Omental fat pad (tissue), 4 donors: Measurements from ENCODE around the gene RDM1. TPM values are rescaled to one million over a fixed set of nuclear protein-coding genes. Genes with fewer than 3 reads are reported as not detected.

Experiments used
- ATAC-seq: fragments of 150-250 bp; one replicate; pipeline ENCODE4 v1.9.1; 2016; ENCODE audit warnings: mild to moderate bottlenecking, moderate library complexity; ENCODE audit not compliant: low FRiP score
- DNase-seq: peaks from one replicate; pipeline ENCODE4 v3.0.0-alpha.2; 2019; ENCODE audit warnings: low spot score
- small RNA-seq: library from RNA; depleted of rRNA; stranded (forward); fragments of <200 nt; gene quantifications from one replicate; pipeline ENCODE3, GENCODE V24; 2016
- total RNA-seq, 4 donors: library from RNA; depleted of rRNA; stranded (reverse); fragments of >200 nt; gene quantifications; one replicate each; pipeline ENCODE4 v1.1.0, GENCODE V29; 2016
- TF ChIP-seq, protein P1 (sequence below), 3 donors: fragments of 450-650 bp; IDR thresholded peaks; one replicate each; pipeline ENCODE4 v1.5.1; 2016 to 2017; ENCODE audit warnings: antibody characterized with exemption in 3 of 3, mild to moderate bottlenecking in 3 of 3, moderate library complexity in 2 of 3

Gene RDM1
- total RNA-seq, 4 donors from 2014 or later: not detected

DNA sequence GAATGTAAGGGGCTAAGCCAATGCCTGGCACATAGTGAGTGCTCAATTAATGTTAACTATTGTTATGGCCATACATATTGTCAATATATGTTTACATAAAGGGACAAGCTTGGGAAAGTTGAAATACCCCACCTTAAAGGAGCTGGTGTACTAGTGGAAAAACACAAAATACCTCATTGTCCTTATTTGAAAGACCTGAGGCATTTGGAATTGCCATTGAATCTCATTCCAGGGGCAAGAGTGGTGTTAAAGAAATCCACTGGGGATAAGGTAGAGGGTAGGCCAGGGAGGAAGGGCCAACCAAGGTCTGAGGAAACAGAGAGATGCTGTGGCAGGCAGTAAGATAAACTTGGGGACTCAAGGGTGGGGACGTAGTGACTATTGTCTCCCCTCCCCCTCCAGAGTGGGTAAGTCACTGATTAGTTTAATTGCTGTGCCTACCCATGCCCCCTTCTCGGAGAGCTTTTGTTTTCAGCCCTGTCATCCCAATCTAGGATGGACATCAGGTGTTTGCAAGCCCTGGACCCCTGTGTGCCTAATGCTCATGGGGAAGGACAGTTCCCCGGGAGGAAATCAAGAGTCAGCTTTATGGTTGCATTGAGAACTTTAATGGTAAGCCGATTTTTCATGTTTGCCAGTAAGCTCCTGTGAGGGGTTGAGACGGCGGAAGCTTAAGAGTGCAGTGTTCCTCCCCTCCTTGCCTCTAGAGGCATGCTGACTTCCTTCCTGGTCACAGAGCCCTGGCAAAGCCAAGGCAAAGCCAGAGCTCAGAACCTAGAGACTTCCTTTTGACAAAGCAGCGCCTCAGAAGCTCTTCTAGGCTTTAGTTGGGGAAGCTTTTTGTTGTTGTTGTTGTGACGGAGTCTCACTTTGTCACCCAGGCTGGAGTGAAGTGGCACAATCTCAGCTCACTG lies 59.4 kb downstream of the RDM1 start:
- TF ChIP-seq, protein P1, sequence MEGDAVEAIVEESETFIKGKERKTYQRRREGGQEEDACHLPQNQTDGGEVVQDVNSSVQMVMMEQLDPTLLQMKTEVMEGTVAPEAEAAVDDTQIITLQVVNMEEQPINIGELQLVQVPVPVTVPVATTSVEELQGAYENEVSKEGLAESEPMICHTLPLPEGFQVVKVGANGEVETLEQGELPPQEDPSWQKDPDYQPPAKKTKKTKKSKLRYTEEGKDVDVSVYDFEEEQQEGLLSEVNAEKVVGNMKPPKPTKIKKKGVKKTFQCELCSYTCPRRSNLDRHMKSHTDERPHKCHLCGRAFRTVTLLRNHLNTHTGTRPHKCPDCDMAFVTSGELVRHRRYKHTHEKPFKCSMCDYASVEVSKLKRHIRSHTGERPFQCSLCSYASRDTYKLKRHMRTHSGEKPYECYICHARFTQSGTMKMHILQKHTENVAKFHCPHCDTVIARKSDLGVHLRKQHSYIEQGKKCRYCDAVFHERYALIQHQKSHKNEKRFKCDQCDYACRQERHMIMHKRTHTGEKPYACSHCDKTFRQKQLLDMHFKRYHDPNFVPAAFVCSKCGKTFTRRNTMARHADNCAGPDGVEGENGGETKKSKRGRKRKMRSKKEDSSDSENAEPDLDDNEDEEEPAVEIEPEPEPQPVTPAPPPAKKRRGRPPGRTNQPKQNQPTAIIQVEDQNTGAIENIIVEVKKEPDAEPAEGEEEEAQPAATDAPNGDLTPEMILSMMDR (IDR thresholded peaks at IDR 0.05): no peak

DNA sequence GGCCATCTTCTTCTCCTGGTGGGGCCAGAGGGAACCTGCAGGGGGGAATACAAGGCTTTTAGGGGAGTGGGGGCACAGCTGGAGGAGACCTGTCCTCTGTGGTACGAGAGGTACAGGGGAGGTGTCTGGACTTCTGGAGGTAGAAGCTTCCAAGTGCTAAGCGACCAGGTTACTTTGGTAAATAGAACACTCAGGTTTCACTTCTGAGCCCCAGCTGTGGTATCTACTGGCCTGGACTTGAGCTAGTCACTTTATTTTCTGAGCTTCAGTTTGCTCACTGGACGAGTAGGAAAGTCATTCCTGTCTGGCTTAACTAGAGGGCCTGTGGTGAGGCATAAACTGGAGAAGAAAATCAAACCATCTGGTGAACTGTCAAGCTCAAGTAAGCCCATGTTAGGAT lies 61.8 kb downstream of the RDM1 start, which contains the start of gene HEATR9:
Gene HEATR9, minus strand, starts transcription at position 155 of the 400 bp plus-strand sequence. Its CDS starts 149 bp downstream, at position 6.
- ATAC-seq (no peak), DNase-seq (no peak)
- TF ChIP-seq, protein P1 (IDR thresholded peaks at IDR 0.05): no peak

More for the DNA sequence above, 59.4 kb downstream of the RDM1 start:
- no peak for DNase-seq
- ATAC-seq: no peak

Small RNA genes within 50 kb of the gene (small RNA-seq; reads per million reads assigned to genes)
- 700 reads per million, percentile 98 among the genes with 10 or more reads in this experiment for gene RF00100

Other genes starting within 250 kb of the RDM1 start
- gene RASL10B, start 199.1 kb downstream of the RDM1 start, total RNA-seq: 10 to 100 TPM in 3 of 4 donors, 1 to 10 TPM in 1; 9.9 to 63.8 (median 42.3) TPM
- under 1 TPM in 3 of 4 donors, not detected in 1; 0.37 to 0.82 (median 0.48) TPM for gene GAS2L2, start 177.5 kb downstream of the RDM1 start, total RNA-seq
- not detected for gene C17orf50, start 169.9 kb downstream of the RDM1 start, total RNA-seq
- 10 to 100 TPM; 31.5 to 65.6 (median 48.7) TPM for gene MMP28, start 135.1 kb downstream of the RDM1 start, total RNA-seq
- gene TAF15, start 121.3 kb downstream of the RDM1 start, total RNA-seq: 10 to 100 TPM; 33.2 to 80.2 (median 64.0) TPM
- gene HEATR9, start 61.9 kb downstream of the RDM1 start, total RNA-seq: not detected
- 10 to 100 TPM in 1 of 4 donors, 1 to 10 TPM in 3; 5.5 to 10.7 (median 6.0) TPM for gene CCL5, start 50.4 kb downstream of the RDM1 start, total RNA-seq
- gene LYZL6, start 12.9 kb upstream of the RDM1 start, total RNA-seq: not detected
- gene CCL16, start 50.7 kb upstream of the RDM1 start, total RNA-seq: 1 to 10 TPM in 1 of 4 donors, under 1 TPM in 1, not detected in 2; 0.69 to 2.8 TPM
- gene CCL14, start 56.0 kb upstream of the RDM1 start, total RNA-seq: 10 to 100 TPM; 29.0 to 83.2 (median 68.7) TPM
- 1 to 10 TPM in 1 of 4 donors, not detected in 3; 4.6 TPM for gene CCL15, start 70.8 kb upstream of the RDM1 start, total RNA-seq
- 1 to 10 TPM; 1.5 to 6.6 (median 4.7) TPM for gene CCL23, start 87.2 kb upstream of the RDM1 start, total RNA-seq
- gene CCL18, start 133.5 kb upstream of the RDM1 start, total RNA-seq: 10 to 100 TPM in 2 of 4 donors, 1 to 10 TPM in 2; 1.7 to 21.5 (median 9.8) TPM
- 10 to 100 TPM in 2 of 4 donors, 1 to 10 TPM in 2; 4.1 to 12.1 (median 8.0) TPM for gene CCL3, start 159.4 kb upstream of the RDM1 start, total RNA-seq
- 10 to 100 TPM in 3 of 4 donors, 1 to 10 TPM in 1; 8.6 to 13.3 (median 11.3) TPM for gene CCL4, start 173.1 kb upstream of the RDM1 start, total RNA-seq
- 1 to 10 TPM; 1.5 to 6.9 (median 2.4) TPM for gene TBC1D3B, start 245.9 kb upstream of the RDM1 start, total RNA-seq